Measurements from ENCODE around the gene AMER1.
"Not testable (repeated sequence)": the region's sequence is repeated elsewhere in the genome, so short reads cannot be mapped to it uniquely, and the experiment has no call there.

AMER1 gene
- total RNA-seq: 11.2 to 12.8 reads per million in 2 donors

- no peak for DNase-seq
These were observed at the start of gene AMER1 for GRCh38 chrX:64205441-64205734. TSS of gene AMER1 (minus strand) at chrX:64205708. CDS start at chrX:64193286, 12,422 bp downstream.

GRCh38 chrX:64230123-64230970 lies 24.8 kb upstream of the AMER1 start, which contains the start of gene ASB12:
TSS of gene ASB12 (minus strand) at chrX:64230607. CDS start at chrX:64225650, 4,957 bp downstream.
- DNase-seq: no peak

GRCh38 chrX:64229154-64229553 lies 23.6 kb upstream of the AMER1 start:
- DNase-seq: no peak

GRCh38 chrX:64218023-64218422 lies 12.5 kb upstream of the AMER1 start:
- DNase-seq: no peak

- DNase-seq: not testable (repeated sequence)
These were observed 8.5 kb upstream of the AMER1 start for GRCh38 chrX:64213989-64214388.

GRCh38 chrX:64206556-64207162 lies 1.2 kb upstream of the AMER1 start:
- no peak for DNase-seq

GRCh38 chrX:64205735-64206501 lies 410 bp upstream of the AMER1 start:
- DNase-seq: peak; percentile 58 to 92 (median 79)

GRCh38 chrX:64204701-64205440 lies 637 bp downstream of the AMER1 start:
- DNase-seq: peak in 2 of 5 experiments; percentile 4 to 34

GRCh38 chrX:64204252-64204651 lies 1.3 kb downstream of the AMER1 start:
- DNase-seq: no peak

GRCh38 chrX:64202808-64203325 lies 2.6 kb downstream of the AMER1 start:
- no peak for DNase-seq

GRCh38 chrX:64198036-64198435 lies 7.5 kb downstream of the AMER1 start:
- no peak for DNase-seq

GRCh38 chrX:64196606-64197005 lies 8.9 kb downstream of the AMER1 start:
- no peak for DNase-seq

GRCh38 chrX:64195862-64196261 lies 9.6 kb downstream of the AMER1 start:
- no peak for DNase-seq

GRCh38 chrX:64192673-64193072 lies 12.8 kb downstream of the AMER1 start:
- DNase-seq: no peak

GRCh38 chrX:64192040-64192439 lies 13.5 kb downstream of the AMER1 start:
- no peak for DNase-seq

GRCh38 chrX:64191281-64192010 lies 14.1 kb downstream of the AMER1 start:
- DNase-seq: no peak

- no peak for DNase-seq
These were observed 15.3 kb downstream of the AMER1 start for GRCh38 chrX:64190136-64190740.

- DNase-seq: no peak
These were observed 16.6 kb downstream of the AMER1 start for GRCh38 chrX:64188901-64189300.

GRCh38 chrX:64187762-64188150 lies 17.8 kb downstream of the AMER1 start:
- DNase-seq: no peak

- DNase-seq: no peak
These were observed 18.3 kb downstream of the AMER1 start for GRCh38 chrX:64186974-64187761.

Measured in T-helper 2 cell (primary cell).